HG03039 (cell line): ENCODE data around the gene ASB1.

ENCODE experiments used
- ATAC-seq: cut with Tn5 transposase; IDR thresholded peaks from one replicate; pipeline ENCODE4 v1.9.1; 2021; ENCODE audit warnings: mild to moderate bottlenecking, moderate library complexity; ENCODE audit not compliant: unreplicated experiment

Gene ASB1

GRCh38 chr2:238464389-238464788 lies 37.7 kb downstream of the ASB1 start:
- ATAC-seq, result no peak

DNA sequence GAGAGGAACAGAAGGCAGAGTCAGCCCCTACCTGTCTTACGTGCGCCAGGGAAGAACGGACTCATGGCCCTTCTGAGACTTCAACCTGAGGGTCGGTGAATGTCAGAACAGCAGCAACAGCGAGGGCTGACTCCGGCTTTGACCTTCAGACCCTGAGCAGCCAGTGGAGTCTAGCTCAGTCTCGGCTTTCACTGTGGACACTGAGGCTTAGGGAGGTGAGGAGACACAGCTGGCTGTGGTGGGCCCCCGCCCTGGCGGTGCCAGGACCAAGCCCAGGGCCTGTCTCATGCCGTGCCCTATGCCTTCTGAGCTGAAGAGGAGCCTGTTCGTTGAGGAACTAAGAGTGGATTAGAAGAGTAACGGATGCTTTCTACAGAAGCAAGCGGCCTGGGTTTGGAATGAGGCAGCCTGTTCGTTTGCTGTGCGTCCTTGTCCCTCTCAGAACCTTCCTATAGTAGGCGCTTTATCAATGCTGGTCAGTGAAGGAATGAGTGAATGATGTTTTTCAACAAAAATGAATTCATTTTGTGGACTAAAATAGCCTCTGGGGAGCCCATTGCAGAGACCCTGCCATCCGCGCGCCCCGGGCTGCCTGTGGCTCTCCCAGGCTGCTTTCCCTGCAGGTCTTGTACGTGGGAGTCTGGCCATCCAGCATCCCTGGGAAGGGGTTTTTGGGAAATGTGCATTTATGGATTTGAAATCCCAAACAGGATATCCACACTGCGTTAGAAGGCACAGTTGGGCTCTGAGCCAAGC lies 38.9 kb downstream of the ASB1 start:
- no peak for ATAC-seq

DNA sequence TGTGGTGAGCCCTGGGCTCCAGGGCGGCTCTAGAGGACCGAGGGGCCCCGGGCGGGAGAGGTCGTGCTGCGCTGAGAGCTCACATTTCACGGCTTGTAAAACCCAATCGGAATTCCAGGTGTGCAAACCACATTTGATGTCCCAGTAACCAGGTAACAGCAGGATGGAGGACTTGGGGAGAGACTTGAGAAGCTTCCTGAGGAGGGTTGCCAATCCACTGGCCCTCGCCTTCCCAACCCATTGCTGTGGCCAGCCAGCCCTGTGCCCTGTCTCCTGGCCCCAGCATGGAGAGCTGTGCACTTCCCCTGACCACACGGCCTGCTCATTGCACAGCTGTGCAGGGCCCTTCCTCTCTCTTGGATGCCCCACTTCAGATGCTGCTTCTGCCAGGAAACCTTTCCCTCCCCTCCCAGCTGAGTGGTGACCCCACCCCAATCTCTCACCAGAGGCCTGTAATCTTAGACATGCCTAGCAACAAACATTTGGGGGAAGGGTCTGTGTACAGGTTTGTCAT lies 39.6 kb downstream of the ASB1 start:
- no peak for ATAC-seq

GRCh38 chr2:238467062-238467461 lies 40.3 kb downstream of the ASB1 start:
- ATAC-seq, result no peak

DNA sequence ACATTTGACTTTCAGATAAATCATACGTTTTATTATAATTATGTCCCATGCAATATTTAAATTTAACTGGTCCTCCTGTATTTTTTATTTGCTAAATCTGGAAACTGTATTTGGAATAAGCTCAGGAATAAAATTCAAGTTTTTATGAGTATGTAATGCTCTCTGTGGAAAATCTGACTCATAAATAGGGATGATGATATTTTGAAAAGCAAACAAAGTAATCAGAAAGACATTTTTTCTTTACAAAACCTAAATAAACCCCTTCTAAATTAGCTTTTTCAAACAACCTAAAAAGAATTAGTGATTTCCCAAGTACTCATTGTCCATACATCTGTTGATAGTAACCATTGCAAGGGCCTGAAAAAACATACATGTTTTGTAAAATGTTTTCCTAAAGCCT lies 41.1 kb downstream of the ASB1 start:
- no peak for ATAC-seq

GRCh38 chr2:238469155-238469554 lies 42.4 kb downstream of the ASB1 start:
- ATAC-seq, result no peak

- no peak for ATAC-seq
These were observed 46.3 kb downstream of the ASB1 start for GRCh38 chr2:238473014-238473413.

DNA sequence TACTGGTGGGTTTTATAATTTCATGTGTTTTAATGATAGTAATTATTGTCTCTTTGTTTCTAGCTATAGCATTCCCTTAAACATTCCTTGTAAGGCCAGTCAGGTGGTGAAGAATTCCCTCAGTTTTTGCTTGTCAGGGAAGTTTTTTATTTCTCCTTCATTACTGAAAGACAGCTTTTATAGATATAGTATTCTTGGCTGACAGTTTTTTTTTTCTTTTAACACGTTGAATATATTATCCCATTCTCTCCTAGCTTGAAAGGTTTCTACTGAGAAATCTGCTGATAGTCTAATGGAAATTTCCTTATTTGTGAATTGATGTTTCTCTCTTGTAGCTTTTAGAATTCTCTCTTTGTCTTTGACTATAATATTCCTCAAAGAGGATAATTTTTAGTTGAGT lies 46.8 kb downstream of the ASB1 start:
- no peak for ATAC-seq

GRCh38 chr2:238475034-238475433 lies 48.3 kb downstream of the ASB1 start:
- no peak for ATAC-seq

DNA sequence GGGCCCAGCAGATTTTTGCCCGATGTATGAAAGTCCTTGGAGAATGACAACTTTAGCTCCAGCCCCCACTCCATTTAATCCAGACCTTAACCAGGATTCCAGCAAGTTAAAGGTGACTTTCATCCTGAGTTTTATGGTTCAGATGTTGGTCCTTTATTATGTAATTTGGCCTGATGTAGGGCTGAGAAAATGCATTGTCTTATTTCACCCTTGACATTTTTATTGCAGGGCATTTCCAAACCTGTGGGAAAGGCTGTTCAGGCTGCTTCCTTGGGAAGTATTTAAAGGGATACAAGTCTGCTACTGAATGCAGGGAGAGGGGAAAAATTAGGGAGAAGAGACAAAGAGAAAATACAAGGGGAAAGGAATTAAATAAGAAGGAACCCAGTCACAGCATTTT lies 48.8 kb downstream of the ASB1 start:
- ATAC-seq, result no peak

GRCh38 chr2:238476258-238476657 lies 49.5 kb downstream of the ASB1 start:
- no peak for ATAC-seq

- no peak for ATAC-seq
These were observed 51.5 kb downstream of the ASB1 start for GRCh38 chr2:238478216-238478615.

DNA sequence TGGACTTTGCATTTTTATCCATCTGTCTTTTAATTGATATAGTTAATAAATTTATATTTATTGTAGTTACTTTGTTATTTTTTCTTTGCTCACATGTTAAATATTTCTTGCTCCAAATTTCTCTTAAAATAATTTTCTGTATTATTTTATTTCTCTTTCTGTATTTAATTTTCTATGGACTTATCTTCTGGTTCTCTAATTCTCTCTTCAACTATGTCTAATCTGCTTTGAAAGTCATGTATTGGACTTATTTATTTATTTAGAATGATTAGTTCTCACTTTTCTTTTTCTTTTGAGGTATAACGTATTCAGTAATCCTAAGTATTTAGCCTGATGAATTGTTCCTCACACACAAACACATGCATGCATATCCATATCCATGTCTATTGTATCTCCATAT lies 53.1 kb downstream of the ASB1 start:
- ATAC-seq, result no peak

- ATAC-seq, result no peak
These were observed 56.3 kb downstream of the ASB1 start for GRCh38 chr2:238483021-238483420.

DNA sequence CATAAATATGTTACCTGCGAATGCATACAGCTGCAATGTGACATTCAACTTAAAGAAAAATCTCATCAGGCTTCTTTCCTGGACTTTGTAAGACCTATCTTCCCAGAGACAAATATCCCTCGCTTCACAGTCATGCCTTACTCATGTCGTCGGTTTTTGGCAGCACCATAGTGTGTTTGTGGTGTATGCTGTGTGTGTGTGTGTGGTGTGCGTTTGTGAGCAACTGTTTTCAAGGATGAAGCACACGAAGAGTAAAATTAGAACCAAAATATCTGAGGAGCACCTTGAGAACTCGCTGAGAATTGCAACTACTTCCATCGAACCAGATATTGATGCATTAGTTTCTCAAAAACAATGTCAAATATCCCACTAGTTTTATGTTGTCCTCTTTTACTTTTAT lies 56.9 kb downstream of the ASB1 start:
- ATAC-seq, result no peak

DNA sequence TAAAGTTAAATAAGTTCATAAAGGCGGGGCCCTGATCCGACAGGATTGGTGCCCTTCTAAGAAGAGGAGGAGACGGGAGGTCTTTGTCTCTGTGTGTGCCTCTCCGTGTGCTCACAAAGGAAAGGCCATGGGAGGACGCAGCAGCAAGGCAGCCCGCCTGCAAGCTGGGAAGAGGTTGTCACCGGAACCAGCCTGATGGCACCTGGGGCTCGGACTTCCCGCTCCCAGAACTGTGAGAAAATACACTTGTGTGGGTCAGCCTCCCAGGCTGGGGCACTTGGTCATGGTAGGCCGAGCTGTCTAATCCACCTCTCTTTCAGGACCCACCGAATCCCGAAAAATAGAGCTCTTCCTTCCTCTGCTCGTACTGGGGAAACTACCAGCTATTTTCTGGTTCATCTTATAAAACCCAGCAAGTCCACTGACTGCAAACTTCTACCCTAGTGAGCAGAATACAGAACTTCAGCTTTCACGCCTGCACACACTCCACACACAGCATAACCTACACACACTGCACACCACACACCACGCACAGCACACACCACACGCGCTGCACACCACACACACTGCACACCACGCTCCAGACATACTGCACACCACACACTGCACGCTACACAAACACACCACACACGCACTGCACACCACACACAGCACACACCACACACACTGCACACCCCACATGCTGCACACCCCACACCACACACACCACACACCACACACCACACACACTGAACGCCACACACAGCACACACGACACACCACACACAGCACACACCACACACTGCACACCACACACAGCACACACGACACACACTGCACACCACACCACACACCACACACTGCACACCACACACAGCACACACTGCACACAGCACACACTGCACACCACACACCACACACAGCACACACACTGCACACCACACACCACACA lies 58.1 kb downstream of the ASB1 start:
- ATAC-seq, result no peak

- ATAC-seq, result no peak
These were observed 59.6 kb downstream of the ASB1 start for GRCh38 chr2:238486123-238486848.

- no peak for ATAC-seq
These were observed 60.4 kb downstream of the ASB1 start for GRCh38 chr2:238487134-238487533.

- no peak for ATAC-seq
These were observed 61.1 kb downstream of the ASB1 start for GRCh38 chr2:238487652-238488346.

- no peak for ATAC-seq
These were observed 61.7 kb downstream of the ASB1 start for GRCh38 chr2:238488347-238488826.
